Esophagus muscularis mucosa (tissue), 2 donors: ENCODE data around the gene TMEM50B.

Source experiments
- EP300 ChIP-seq: sonication (generic); formaldehyde crosslinking; IDR thresholded peaks from one replicate; pipeline ENCODE4 v1.6.1; 2017; ENCODE audit warnings: antibody characterized with exemption
- POLR2A ChIP-seq: fragments of 450-650 bp; IDR thresholded peaks from one replicate; pipeline ENCODE4 v1.6.1; 2017; ENCODE audit warnings: antibody characterized with exemption, moderate library complexity, mild to moderate bottlenecking, low read depth

DNA sequence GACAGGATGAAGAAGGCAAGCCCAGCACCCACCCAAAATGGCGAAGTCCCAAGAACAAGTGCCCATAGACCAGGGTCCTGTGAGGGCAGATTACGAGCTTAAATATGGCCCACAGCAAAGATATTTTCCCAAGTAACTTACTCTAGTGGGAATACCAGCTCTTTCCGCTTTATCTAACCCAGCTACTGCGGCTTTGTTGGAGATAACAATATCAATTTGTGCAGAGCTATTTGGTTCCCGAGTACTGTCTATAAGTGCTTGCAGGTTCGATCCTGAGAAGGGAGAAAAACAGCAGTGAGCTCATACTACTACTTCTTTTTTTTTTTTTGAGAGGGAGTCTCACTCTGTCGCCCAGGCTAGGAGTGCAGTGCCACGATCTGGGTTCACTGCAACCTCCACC lies 26.1 kb upstream of the TMEM50B start:
- TF ChIP-seq POLR2A: no peak
- TF ChIP-seq EP300: no peak
